ENCODE results near the gene SLC7A9.

GRCh38 chr19:32873247-32873959 is 3.8 kb upstream of the SLC7A9 start:
- TF ChIP-seq MYC (IDR thresholded peaks at IDR 0.05; ENCODE audit: low read depth, low read length) (no peak), CTCF (IDR thresholded peaks at IDR 0.05; ENCODE audit: extremely low read depth in 1 of 2, insufficient read depth in 1 of 2, low read depth in 1 of 2, low read length in 2 of 2) (no peak), JUN (IDR thresholded peaks at IDR 0.05; ENCODE audit: borderline replicate concordance, insufficient read depth, insufficient read length, low read depth) (no peak), EZH2 (IDR thresholded peaks at IDR 0.05; ENCODE audit: borderline replicate concordance, low read depth, low read length, severe bottlenecking) (no peak), MAX (IDR thresholded peaks at IDR 0.05; ENCODE audit: insufficient read depth, insufficient read length) (no peak), POLR2A (IDR thresholded peaks at IDR 0.05; ENCODE audit: low read depth, low read length) (no peak), GATA2 (IDR thresholded peaks at IDR 0.05; ENCODE audit: insufficient read depth, insufficient read length, low read depth, low read length) (no peak)
